Measurements from ENCODE around the gene CORO2B. TPM values are rescaled to one million over a fixed set of nuclear protein-coding genes. Genes with fewer than 3 reads are reported as not detected.
"Not testable (repeated sequence)": the region's sequence is repeated elsewhere in the genome, so short reads cannot be mapped to it uniquely, and the experiment has no call there.

The CORO2B gene
- total RNA-seq, 4 donors from 2014 or later: 0.19 to 2.3 (median 0.22) TPM; not detected in 1

GRCh38 chr15:68602459-68603215, 23.8 kb downstream of the CORO2B start:
- H3K9me3 ChIP-seq: peaks cover 0 to 5% (median 0%) of the 10 kb centered on the region in 3 donors
- H3K36me3 ChIP-seq: no peaks in the 10 kb centered on the region
- intact Hi-C loops (cut with DNase I): no loop called here
- peaks cover 0 to 7% (median 0%) of the 10 kb centered on the region in 4 donors for H3K27me3 ChIP-seq
- peaks cover 0 to 23% (median 0%) of the 10 kb centered on the region in 3 donors for H3K4me1 ChIP-seq
- no peak for TF ChIP-seq CTCF (IDR thresholded peaks at IDR 0.05)
- TF ChIP-seq POLR2A (IDR thresholded peaks at IDR 0.05): no peak
- 72 to 73% methylated on average over 11 of the region's 11 CpGs for whole genome bisulfite sequencing, 2 donors
- no peak overlapping the region for H3K4me3 ChIP-seq
- H3K27ac ChIP-seq: no peak overlapping the region
- no peak for DNase-seq

- WGBS, 2 donors: 84 to 93% methylated on average over 5 of the region's 5 CpGs
- peaks cover 0 to 23% (median 0%) of the 10 kb centered on the region in 3 donors for H3K4me1 ChIP-seq
- H3K9me3 ChIP-seq: peaks cover 0 to 5% (median 0%) of the 10 kb centered on the region in 3 donors
- TF ChIP-seq CTCF (IDR thresholded peaks at IDR 0.05) (no peak), POLR2A (IDR thresholded peaks at IDR 0.05) (no peak)
- no peak overlapping the region for H3K4me3 ChIP-seq
- H3K27ac ChIP-seq: no peak overlapping the region
- DNase-seq: no peak
- H3K36me3 ChIP-seq: no peaks in the 10 kb centered on the region
- intact Hi-C loops (cut with DNase I): no loop called here
- H3K27me3 ChIP-seq: peaks cover 0 to 7% (median 0%) of the 10 kb centered on the region in 4 donors
Measured at GRCh38 chr15:68603216-68603595, 24.4 kb downstream of the CORO2B start.

DNA sequence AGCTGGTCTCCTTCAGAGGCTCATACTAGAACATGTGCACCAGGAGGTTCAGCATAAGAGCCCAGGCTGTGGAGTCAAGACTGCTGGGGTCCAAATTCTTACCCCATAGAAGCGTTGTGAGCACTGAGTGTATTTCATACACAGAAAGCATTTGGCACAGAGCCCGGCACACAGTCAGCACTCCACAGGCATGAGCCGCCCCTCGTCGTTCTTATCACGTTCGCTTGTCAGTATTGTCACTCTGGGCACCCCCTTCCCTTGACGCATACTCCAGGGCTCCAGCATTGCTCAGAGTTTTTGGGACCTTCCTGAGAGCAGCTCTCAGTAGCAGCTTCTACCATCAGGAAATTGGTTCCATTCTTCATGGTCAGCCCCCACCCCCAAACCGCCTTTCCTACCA, 25.2 kb downstream of the CORO2B start:
- Histone ChIP-seq H3K9me3 (peaks cover 0 to 5% (median 0%) of the 10 kb centered on the region in 3 donors), H3K4me3 (no peak overlapping the region), H3K27me3 (peaks cover 0 to 7% (median 0%) of the 10 kb centered on the region in 4 donors), H3K4me1 (peaks cover 0 to 24% (median 0%) of the 10 kb centered on the region in 3 donors), H3K27ac (no peak overlapping the region), H3K36me3 (no peaks in the 10 kb centered on the region)
- TF ChIP-seq CTCF (IDR thresholded peaks at IDR 0.05) (no peak), POLR2A (IDR thresholded peaks at IDR 0.05) (no peak)
- WGBS, 2 donors: 89 to 92% methylated on average over 9 of the region's 9 CpGs
- DNase-seq: no peak
- intact Hi-C loops (cut with DNase I): no loop called here

DNA sequence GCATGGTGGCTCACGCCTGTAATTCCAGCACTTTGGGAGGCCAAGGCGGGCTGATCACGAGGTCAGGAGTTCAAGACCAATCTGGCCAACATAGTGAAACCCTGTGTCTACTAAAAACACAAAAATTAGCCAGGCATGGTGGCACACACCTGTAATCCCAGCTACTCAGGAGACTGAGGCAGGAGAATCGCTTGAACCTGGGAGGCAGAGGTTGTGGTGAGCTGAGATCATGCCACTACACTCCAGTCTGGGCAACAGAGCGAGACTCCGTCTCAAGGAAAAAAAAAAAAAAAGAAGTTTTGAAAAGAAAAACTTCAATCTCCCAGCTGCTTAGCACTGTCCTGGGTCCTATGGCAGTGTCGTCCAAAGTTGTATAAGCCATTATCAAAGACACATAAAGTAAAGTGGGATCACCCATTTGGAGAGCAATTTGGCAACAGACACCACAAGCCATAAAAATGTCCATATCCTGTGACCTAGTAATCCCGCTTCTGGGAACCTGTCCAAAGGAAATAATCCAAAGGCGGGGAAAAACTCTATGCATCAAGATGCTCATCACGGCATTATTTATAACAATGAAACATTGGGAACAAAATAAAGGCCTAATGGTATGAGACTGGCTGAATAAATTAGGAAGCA, 26.2 kb downstream of the CORO2B start:
- DNase-seq; H3K36me3 ChIP-seq; H3K9me3 ChIP-seq; H3K27ac ChIP-seq; H3K4me3 ChIP-seq; intact Hi-C loops (cut with DNase I); H3K27me3 ChIP-seq: not testable (repeated sequence)
- H3K4me1 ChIP-seq: peaks cover 0 to 31% (median 0%) of the 10 kb centered on the region in 3 donors
- 54 to 66% methylated on average over 9 to 10 of the region's 10 CpGs for WGBS, 2 donors

DNA sequence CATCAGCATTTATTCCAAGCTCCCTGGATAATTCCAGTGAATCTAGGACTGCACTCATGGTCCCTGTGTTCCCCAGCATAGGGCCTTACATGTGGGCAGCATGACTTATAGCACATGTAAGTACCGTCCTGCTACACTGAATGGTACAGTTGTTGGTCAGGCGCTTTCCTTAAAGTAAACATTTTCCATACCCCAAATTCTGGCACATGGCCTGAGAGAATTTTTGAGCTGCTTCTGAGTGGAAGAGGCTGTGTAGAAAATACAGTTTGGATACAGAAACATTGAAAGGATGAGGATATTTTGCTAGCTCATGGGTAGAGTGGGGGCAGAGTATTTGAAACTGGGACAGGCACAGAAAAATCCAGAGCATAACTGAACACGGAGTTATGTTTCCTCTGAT, 27.6 kb downstream of the CORO2B start:
- Histone ChIP-seq H3K36me3 (no peaks in the 10 kb centered on the region), H3K27ac (no peak overlapping the region), H3K9me3 (peaks cover 0 to 5% (median 0%) of the 10 kb centered on the region in 3 donors), H3K4me1 (peaks cover 0 to 29% (median 0%) of the 10 kb centered on the region in 3 donors), H3K27me3 (peaks cover 0 to 7% (median 0%) of the 10 kb centered on the region in 4 donors), H3K4me3 (no peak overlapping the region)
- intact Hi-C loops (cut with DNase I): no loop called here
- TF ChIP-seq POLR2A (IDR thresholded peaks at IDR 0.05): no peak
- no peak for TF ChIP-seq CTCF (IDR thresholded peaks at IDR 0.05)
- WGBS, 2 donors: 87 to 90% methylated on average over 3 of the region's 3 CpGs
- DNase-seq: no peak
